Measurements from ENCODE around the gene TARBP1.

- TF ChIP-seq POLR2AphosphoS5 (IDR thresholded peaks at IDR 0.05; ENCODE audit: insufficient read depth in 1 of 2, low read depth in 1 of 2) (no peak), CTCF (IDR thresholded peaks at IDR 0.05) (no peak)
Observed at GRCh38 chr1:234430691-234431090, 48.3 kb downstream of the TARBP1 start.

Measured in vagina (tissue), 2 donors.